CMK (cell line): ENCODE data around the gene THYN1.
A peak's percentile ranks its signal among the peaks of the same experiment; 100 is the strongest.

Experiments
- DNase-seq: peaks from one replicate; pipeline ENCODE4 v3.0.0-alpha.2; 2010; ENCODE audit warnings: low read depth

Gene THYN1

GRCh38 chr11:134248910-134249480, 4.2 kb downstream of the THYN1 start:
- DNase-seq: no peak

- no peak for DNase-seq
Measured at GRCh38 chr11:134246678-134247077, 6.5 kb downstream of the THYN1 start.

- DNase-seq: no peak
Measured at GRCh38 chr11:134246100-134246499, 7.1 kb downstream of the THYN1 start.

- no peak for DNase-seq
Measured at GRCh38 chr11:134245434-134245833, 7.7 kb downstream of the THYN1 start.

GRCh38 chr11:134244593-134244992, 8.6 kb downstream of the THYN1 start:
- DNase-seq: no peak

GRCh38 chr11:134243913-134244312, 9.2 kb downstream of the THYN1 start:
- DNase-seq: no peak

GRCh38 chr11:134242376-134242775, 10.8 kb downstream of the THYN1 start:
- no peak for DNase-seq

- DNase-seq: no peak
Measured at GRCh38 chr11:134240592-134240991, 12.6 kb downstream of the THYN1 start.

GRCh38 chr11:134238956-134239355, 14.2 kb downstream of the THYN1 start:
- DNase-seq: no peak

GRCh38 chr11:134237557-134237922, 15.6 kb downstream of the THYN1 start:
- no peak for DNase-seq

- no peak for DNase-seq
Measured at GRCh38 chr11:134236834-134237556, 16.2 kb downstream of the THYN1 start.

GRCh38 chr11:134235399-134235798, 17.8 kb downstream of the THYN1 start:
- DNase-seq: no peak

- no peak for DNase-seq
Measured at GRCh38 chr11:134233729-134234179, 19.4 kb downstream of the THYN1 start.

- DNase-seq: no peak
Measured at GRCh38 chr11:134231958-134232659, 21.0 kb downstream of the THYN1 start.

- no peak for DNase-seq
Measured at GRCh38 chr11:134230339-134230738, 22.8 kb downstream of the THYN1 start.

GRCh38 chr11:134229126-134229790, 23.9 kb downstream of the THYN1 start:
- no peak for DNase-seq

GRCh38 chr11:134228625-134229024, 24.5 kb downstream of the THYN1 start:
- no peak for DNase-seq

GRCh38 chr11:134226806-134227325, 26.3 kb downstream of the THYN1 start:
- DNase-seq: no peak

- DNase-seq: peak; percentile 58
Measured at GRCh38 chr11:134224710-134225664, 28.2 kb downstream of the THYN1 start.

GRCh38 chr11:134223836-134224709, 29.1 kb downstream of the THYN1 start, which contains the start of the genes NCAPD3 and VPS26B:
Gene NCAPD3 (minus strand): TSS chr11:134223967. CDS start chr11:134223926, 41 bp downstream.
Gene VPS26B (plus strand): TSS chr11:134224671. CDS start chr11:134225123, 452 bp downstream.
- DNase-seq: peak; percentile 97
